ENCODE data around the gene SLC12A7.
A peak's percentile ranks its signal among the peaks of the same experiment; 100 is the strongest.

The SLC12A7 gene

DNA sequence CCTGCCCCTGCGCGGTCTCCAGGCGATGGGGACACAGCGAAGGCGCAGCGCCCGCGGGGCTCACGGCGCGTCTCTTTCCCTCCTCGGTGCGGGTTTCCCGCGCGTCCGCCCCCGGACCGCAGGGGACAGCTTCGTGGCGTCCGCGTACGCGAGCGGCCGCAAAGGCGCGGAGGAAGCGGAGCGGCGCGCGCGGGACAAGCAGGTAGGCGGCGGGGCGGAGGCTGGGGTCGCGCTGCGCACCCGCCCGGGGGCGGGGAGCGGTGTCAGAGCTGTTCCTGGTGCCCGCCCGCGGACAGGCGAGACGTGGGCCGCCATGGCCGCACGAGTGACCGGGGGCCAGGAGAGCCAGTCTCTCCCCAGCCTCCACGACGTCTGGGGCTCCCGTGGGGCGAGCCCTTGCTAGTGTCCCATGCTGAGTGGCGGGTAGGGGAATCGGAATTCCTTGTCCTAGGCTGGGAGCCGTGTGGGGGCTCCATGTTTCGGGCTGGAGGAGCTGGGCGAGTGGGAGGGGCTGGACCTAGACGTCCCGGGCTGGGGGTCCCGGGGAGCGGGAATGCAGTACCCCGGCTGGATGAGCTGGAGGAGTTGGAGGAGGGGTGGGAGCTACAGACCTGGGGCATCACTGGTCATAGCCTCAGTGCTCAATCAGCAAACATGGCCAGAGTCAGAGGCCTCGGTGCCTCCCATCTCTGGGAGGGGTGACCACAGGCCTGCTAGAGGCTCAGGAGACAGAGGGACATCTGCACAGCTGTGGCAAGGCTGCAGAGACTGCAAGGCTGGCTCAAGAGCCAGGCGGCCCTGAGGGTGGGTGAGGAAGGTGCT lies 102.3 kb downstream of the SLC12A7 start:
- Histone ChIP-seq H3K4me3 (ENCODE audit: low read length, poor library complexity, severe bottlenecking) (peak overlapping the region; percentile 72), H3K4me1 (ENCODE audit: insufficient read depth, low read length, poor library complexity, severe bottlenecking) (peaks cover 40% of the 10 kb centered on the region), H2AFZ (ENCODE audit: low read length) (no peak overlapping the region), H3K79me2 (ENCODE audit: insufficient read depth, low read length) (peaks cover 54% of the 10 kb centered on the region), H3K9me3 (ENCODE audit: insufficient read depth, low read depth, low read length) (no peaks in the 10 kb centered on the region), H3K27me3 (ENCODE audit: insufficient read depth, low read length, poor library complexity, severe bottlenecking) (no peaks in the 10 kb centered on the region), H3K9me2 (replicated peaks; ENCODE audit: low read depth, low read length) (no peaks in the 10 kb centered on the region), H3F3A (ENCODE audit: low read depth) (no peaks in the 10 kb centered on the region), H3K4me2 (ENCODE audit: low read depth, low read length, poor library complexity, severe bottlenecking) (peak overlapping the region; percentile 84), H3K9ac (ENCODE audit: low read depth, low read length, poor library complexity, severe bottlenecking) (peak overlapping the region; percentile 68), H3K36me3 (ENCODE audit: insufficient read depth, low read length) (no peaks in the 10 kb centered on the region), H4K20me1 (ENCODE audit: insufficient read depth, low read length, poor library complexity, severe bottlenecking) (peaks cover 30% of the 10 kb centered on the region)
- TF ChIP-seq EZH2phosphoT487 (IDR thresholded peaks at IDR 0.05; ENCODE audit: borderline replicate concordance): no peak
- TF ChIP-seq, protein P1, sequence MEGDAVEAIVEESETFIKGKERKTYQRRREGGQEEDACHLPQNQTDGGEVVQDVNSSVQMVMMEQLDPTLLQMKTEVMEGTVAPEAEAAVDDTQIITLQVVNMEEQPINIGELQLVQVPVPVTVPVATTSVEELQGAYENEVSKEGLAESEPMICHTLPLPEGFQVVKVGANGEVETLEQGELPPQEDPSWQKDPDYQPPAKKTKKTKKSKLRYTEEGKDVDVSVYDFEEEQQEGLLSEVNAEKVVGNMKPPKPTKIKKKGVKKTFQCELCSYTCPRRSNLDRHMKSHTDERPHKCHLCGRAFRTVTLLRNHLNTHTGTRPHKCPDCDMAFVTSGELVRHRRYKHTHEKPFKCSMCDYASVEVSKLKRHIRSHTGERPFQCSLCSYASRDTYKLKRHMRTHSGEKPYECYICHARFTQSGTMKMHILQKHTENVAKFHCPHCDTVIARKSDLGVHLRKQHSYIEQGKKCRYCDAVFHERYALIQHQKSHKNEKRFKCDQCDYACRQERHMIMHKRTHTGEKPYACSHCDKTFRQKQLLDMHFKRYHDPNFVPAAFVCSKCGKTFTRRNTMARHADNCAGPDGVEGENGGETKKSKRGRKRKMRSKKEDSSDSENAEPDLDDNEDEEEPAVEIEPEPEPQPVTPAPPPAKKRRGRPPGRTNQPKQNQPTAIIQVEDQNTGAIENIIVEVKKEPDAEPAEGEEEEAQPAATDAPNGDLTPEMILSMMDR (conservative IDR thresholded peaks at IDR 0.05; ENCODE audit: low read length): no peak

DNA sequence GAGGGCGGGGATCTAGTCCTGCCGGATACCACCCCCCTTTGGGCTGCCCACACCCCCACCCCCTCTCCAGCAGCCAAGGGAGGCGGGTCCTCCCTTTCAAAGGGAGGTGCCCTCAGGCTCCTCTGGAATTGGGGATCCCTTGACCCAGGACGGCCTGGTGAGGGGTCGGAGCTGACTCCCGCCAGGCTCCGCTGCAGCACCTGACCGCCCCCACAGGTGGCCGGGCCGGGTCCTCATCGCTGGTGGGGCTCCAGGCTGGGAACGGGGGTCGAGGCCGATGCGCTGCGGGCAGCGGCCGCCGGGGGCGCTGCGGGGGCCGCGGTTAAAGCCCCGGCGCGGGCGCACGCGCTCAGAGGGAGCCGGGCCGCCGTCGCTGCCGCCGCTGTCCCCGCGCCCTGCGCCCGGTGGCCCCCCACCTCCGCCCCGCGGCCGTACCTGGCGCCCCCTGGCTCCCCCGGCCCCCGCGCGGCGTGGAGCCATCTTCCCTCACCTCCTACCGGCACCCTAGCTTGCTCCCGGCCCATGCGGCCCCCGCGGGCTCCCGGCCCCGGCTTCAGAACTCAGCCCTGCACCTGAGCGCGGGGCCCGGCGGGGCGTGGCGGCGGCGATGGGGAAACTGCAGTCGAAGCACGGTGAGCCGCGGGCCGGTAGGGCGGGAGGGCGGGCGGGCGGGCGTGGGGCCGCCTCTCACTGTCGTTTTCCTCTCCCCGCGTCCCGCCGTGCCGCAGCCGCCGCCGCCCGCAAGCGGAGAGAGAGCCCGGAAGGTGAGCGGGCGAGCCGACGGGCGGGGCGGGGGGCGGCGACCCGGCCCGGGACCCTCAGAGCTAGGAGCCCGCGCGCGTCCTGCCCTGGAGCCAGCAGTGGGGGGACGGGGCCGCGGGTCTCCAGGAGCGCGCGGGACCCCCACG lies 103.2 kb downstream of the SLC12A7 start, which contains the start of gene NKD2:
NKD2 (plus strand) TSS at position 352 of the 908 bp plus-strand sequence; CDS start at position 608, 256 bp downstream.
- Histone ChIP-seq H3K79me2 (ENCODE audit: insufficient read depth, low read length) (peaks cover 47% of the 10 kb centered on the region), H3K9me3 (ENCODE audit: insufficient read depth, low read depth, low read length) (no peaks in the 10 kb centered on the region), H3K27me3 (ENCODE audit: insufficient read depth, low read length, poor library complexity, severe bottlenecking) (no peaks in the 10 kb centered on the region), H3K36me3 (ENCODE audit: insufficient read depth, low read length) (no peaks in the 10 kb centered on the region), H3K4me1 (ENCODE audit: insufficient read depth, low read length, poor library complexity, severe bottlenecking) (peaks cover 48% of the 10 kb centered on the region), H2AFZ (ENCODE audit: low read length) (0 out of 2 replicates have a peak within 1 kb of the TSS, but pooled peaks have one; percentile 18), H3F3A (ENCODE audit: low read depth) (no peaks in the 10 kb centered on the region), H3K9ac (ENCODE audit: low read depth, low read length, poor library complexity, severe bottlenecking) (peak within 1 kb of the TSS; percentile 68), H3K4me2 (ENCODE audit: low read depth, low read length, poor library complexity, severe bottlenecking) (peak within 1 kb of the TSS; percentile 84), H4K20me1 (ENCODE audit: insufficient read depth, low read length, poor library complexity, severe bottlenecking) (peaks cover 21% of the 10 kb centered on the region), H3K4me3 (ENCODE audit: low read length, poor library complexity, severe bottlenecking) (peak within 1 kb of the TSS; percentile 72), H3K9me2 (replicated peaks; ENCODE audit: low read depth, low read length) (no peaks in the 10 kb centered on the region)
- TF ChIP-seq, protein P1 (conservative IDR thresholded peaks at IDR 0.05; ENCODE audit: low read length): peak; percentile 61
- TF ChIP-seq EZH2phosphoT487 (IDR thresholded peaks at IDR 0.05; ENCODE audit: borderline replicate concordance): no peak

DNA sequence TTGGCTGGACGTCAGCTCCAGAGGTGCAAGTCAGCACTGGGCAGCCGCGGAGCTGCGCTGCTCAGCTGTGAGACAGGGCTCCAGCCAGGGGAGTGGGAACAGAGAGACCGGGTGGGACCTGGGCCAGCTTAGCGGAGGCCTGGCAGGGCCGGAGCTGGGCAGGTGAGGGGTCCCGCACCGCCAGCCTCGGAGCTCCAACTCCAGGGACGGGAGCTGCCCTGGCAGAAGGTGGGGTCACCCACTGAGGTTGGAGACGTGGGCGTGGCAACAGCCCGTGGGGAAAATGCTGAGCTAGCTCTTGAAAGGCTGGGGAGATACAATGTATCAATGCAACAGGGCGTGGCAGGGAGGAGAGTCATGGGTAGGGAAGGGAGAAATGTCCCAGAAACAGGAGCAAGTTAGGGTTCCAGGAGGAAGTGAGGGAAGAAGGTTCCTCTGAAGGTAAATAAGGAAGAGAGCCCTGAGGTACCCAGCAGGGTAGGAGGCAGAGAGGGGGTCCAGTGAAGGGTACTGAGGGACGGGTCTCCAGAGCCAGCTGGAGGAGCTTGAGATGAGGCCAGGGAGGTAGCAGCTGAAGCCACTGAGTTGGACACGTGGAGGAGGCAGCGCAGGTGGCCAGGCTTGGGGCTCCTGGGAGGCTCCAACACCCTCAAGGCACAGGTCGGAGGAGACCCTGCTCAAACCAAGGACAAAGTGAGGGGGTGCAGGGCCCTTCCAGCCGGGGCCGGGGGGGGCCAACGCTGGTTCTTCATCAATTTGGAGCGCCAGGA lies 104.0 kb downstream of the SLC12A7 start:
- H3F3A ChIP-seq (ENCODE audit: low read depth): 0 out of 2 replicates have a peak, but pooled peaks cover 3% of the 10 kb centered on the region
- peaks cover 56% of the 10 kb centered on the region for H3K4me1 ChIP-seq (ENCODE audit: insufficient read depth, low read length, poor library complexity, severe bottlenecking)
- peaks cover 39% of the 10 kb centered on the region for H3K79me2 ChIP-seq (ENCODE audit: insufficient read depth, low read length)
- H3K9ac ChIP-seq (ENCODE audit: low read depth, low read length, poor library complexity, severe bottlenecking): peak overlapping the region; percentile 25
- no peaks in the 10 kb centered on the region for H3K9me2 ChIP-seq (replicated peaks; ENCODE audit: low read depth, low read length)
- peaks cover 21% of the 10 kb centered on the region for H4K20me1 ChIP-seq (ENCODE audit: insufficient read depth, low read length, poor library complexity, severe bottlenecking)
- no peaks in the 10 kb centered on the region for H3K9me3 ChIP-seq (ENCODE audit: insufficient read depth, low read depth, low read length)
- no peaks in the 10 kb centered on the region for H3K27me3 ChIP-seq (ENCODE audit: insufficient read depth, low read length, poor library complexity, severe bottlenecking)
- H3K4me3 ChIP-seq (ENCODE audit: low read length, poor library complexity, severe bottlenecking): peak overlapping the region; percentile 72
- TF ChIP-seq, protein P1 (conservative IDR thresholded peaks at IDR 0.05; ENCODE audit: low read length): no peak
- no peak for TF ChIP-seq EZH2phosphoT487 (IDR thresholded peaks at IDR 0.05; ENCODE audit: borderline replicate concordance)
- no peak overlapping the region for H2AFZ ChIP-seq (ENCODE audit: low read length)
- H3K36me3 ChIP-seq (ENCODE audit: insufficient read depth, low read length): no peaks in the 10 kb centered on the region
- H3K4me2 ChIP-seq (ENCODE audit: low read depth, low read length, poor library complexity, severe bottlenecking): peak overlapping the region; percentile 64

Data from Loucy (cell line).